ENCODE data around the gene C4B.

GRCh38 chr6:31966506-31966905 is 48.1 kb upstream of the C4B start:
- TF ChIP-seq CTCF (IDR thresholded peaks at IDR 0.05): no peak
- no peak for TF ChIP-seq ZFX (IDR thresholded peaks at IDR 0.05; ENCODE audit: borderline replicate concordance)

Data from 22Rv1 (cell line).